Superior temporal gyrus (tissue), 1 donor: ENCODE measurements around the gene DGKZ.

Source experiments
- DNase-seq: peaks from one replicate; pipeline ENCODE4 v3.0.0-alpha.2; 2016; ENCODE audit errors: extremely low spot score

The DGKZ gene

GRCh38 chr11:46381048-46381818 is 34.0 kb downstream of the DGKZ start, which contains the start of gene MDK:
TSS of gene MDK (plus strand) at chr11:46381669. CDS start at chr11:46382058, 389 bp downstream.
- no peak for DNase-seq

- no peak for DNase-seq
Measured at GRCh38 chr11:46381819-46382645, 34.8 kb downstream of the DGKZ start.

- peak; percentile 73 for DNase-seq
Measured at GRCh38 chr11:46382646-46383403, 35.6 kb downstream of the DGKZ start.

GRCh38 chr11:46383404-46383758 is 36.1 kb downstream of the DGKZ start:
- DNase-seq = no peak

GRCh38 chr11:46383974-46384701 is 36.9 kb downstream of the DGKZ start:
- DNase-seq = no peak

GRCh38 chr11:46385169-46386004 is 38.1 kb downstream of the DGKZ start:
- DNase-seq = no peak

GRCh38 chr11:46386005-46386578 is 38.8 kb downstream of the DGKZ start:
- DNase-seq = no peak

- no peak for DNase-seq
Measured at GRCh38 chr11:46386674-46387073, 39.4 kb downstream of the DGKZ start.

- no peak for DNase-seq
Measured at GRCh38 chr11:46387456-46387855, 40.2 kb downstream of the DGKZ start.

GRCh38 chr11:46387919-46388618 is 40.8 kb downstream of the DGKZ start:
- DNase-seq = no peak

GRCh38 chr11:46388619-46389449 is 41.6 kb downstream of the DGKZ start:
- DNase-seq = no peak

- DNase-seq = peak; percentile 66
Measured at GRCh38 chr11:46389450-46390330, 42.4 kb downstream of the DGKZ start.

- DNase-seq = no peak
Measured at GRCh38 chr11:46390331-46391171, 43.3 kb downstream of the DGKZ start.

GRCh38 chr11:46391186-46391577 is 43.9 kb downstream of the DGKZ start:
- DNase-seq = no peak

- no peak for DNase-seq
Measured at GRCh38 chr11:46391578-46392420, 44.5 kb downstream of the DGKZ start, which contains the start of gene CHRM4. TSS of gene CHRM4 (minus strand) at chr11:46391776. CDS start at chr11:46386557, 5,219 bp downstream.
